Neural crest cell (in vitro differentiated cells): ENCODE measurements around the gene SLC25A22. TPM values are rescaled to one million over a fixed set of nuclear protein-coding genes. Genes with fewer than 3 reads are reported as not detected.

Experiments
- DNase-seq: peaks from one replicate; pipeline ENCODE4 v3.0.0; 2021; ENCODE audit warnings: low read depth, mixed read lengths, low spot score
- H3K27ac Mint-ChIP-seq: one replicate; pipeline ENCODE4 v1.8.0; 2021; ENCODE audit warnings: mild to moderate bottlenecking, mixed read lengths; ENCODE audit not compliant: unreplicated experiment
- H3K27me3 Mint-ChIP-seq: 2 replicates; pipeline ENCODE4 v1.8.0; 2021; ENCODE audit warnings: low read depth, mild to moderate bottlenecking, mixed read lengths
- H3K36me3 Mint-ChIP-seq: 2 replicates; pipeline ENCODE4 v1.8.0; 2021; ENCODE audit warnings: low read depth, mild to moderate bottlenecking, mixed read lengths
- H3K4me1 Mint-ChIP-seq: 2 replicates; pipeline ENCODE4 v1.8.0; 2021; ENCODE audit warnings: mixed read lengths
- H3K4me3 Mint-ChIP-seq: one replicate; pipeline ENCODE4 v1.8.0; 2021; ENCODE audit warnings: mild to moderate bottlenecking, mixed read lengths
- H3K9me3 Mint-ChIP-seq: 2 replicates; pipeline ENCODE4 v1.8.0; 2021; ENCODE audit warnings: mixed read lengths
- CTCF ChIP-seq: fragments of 200-600 bp; sonication (generic); conservative IDR thresholded peaks from 2 replicates; pipeline ENCODE4 v1.5.0; 2021; ENCODE audit warnings: antibody characterized with exemption, mild to moderate bottlenecking
- total RNA-seq: library from RNA; stranded (reverse); gene quantifications from 2 replicates; pipeline ENCODE4 v1.2.1, GENCODE V29; 2021

Gene SLC25A22
- total RNA-seq, 1 donor from 2014 or later = 54.6 TPM

GRCh38 chr11:772429-773390 is 25.4 kb downstream of the SLC25A22 start:
- Mint-ChIP-seq H3K36me3 (no peaks in the 10 kb centered on the region), H3K9me3 (no peaks in the 10 kb centered on the region), H3K4me1 (peaks cover 18% of the 10 kb centered on the region), H3K27ac (no peak overlapping the region), H3K27me3 (no peaks in the 10 kb centered on the region), H3K4me3 (peak overlapping the region; percentile 66)
- DNase-seq = no peak
- TF ChIP-seq CTCF = no peak

DNA sequence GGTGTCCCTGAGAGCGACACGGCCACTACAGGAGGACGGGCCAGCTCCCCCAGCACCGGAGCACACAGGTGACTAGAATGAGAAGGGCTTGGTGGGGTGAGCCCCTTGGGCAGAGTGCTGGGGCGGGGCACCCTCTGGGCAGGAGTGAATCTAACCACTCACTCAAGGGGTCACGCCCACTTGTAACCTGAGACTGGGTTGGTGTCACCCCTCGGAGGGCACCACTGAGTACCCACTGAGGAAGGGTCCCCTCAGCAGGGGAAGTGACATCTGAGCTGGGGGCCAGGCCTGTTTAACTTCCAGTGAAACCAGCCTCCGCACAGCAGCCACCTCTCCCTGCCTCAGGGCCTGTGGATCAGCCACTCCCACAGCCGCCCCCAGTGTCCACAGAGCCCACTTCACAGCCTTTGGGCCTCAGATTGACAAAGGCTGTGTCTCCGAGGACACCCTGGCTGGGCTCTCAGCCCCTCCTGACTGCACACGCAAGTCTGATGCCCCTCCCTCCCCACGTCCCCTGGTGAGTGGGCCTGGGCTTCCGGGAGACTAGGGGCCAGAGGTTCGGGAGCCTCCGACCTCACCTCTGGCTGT is 26.4 kb downstream of the SLC25A22 start:
- Mint-ChIP-seq H3K9me3 (no peaks in the 10 kb centered on the region), H3K27me3 (no peaks in the 10 kb centered on the region), H3K4me3 (no peak overlapping the region), H3K27ac (no peak overlapping the region), H3K36me3 (peaks cover 1% of the 10 kb centered on the region), H3K4me1 (peaks cover 18% of the 10 kb centered on the region)
- TF ChIP-seq CTCF = no peak
- DNase-seq = no peak

DNA sequence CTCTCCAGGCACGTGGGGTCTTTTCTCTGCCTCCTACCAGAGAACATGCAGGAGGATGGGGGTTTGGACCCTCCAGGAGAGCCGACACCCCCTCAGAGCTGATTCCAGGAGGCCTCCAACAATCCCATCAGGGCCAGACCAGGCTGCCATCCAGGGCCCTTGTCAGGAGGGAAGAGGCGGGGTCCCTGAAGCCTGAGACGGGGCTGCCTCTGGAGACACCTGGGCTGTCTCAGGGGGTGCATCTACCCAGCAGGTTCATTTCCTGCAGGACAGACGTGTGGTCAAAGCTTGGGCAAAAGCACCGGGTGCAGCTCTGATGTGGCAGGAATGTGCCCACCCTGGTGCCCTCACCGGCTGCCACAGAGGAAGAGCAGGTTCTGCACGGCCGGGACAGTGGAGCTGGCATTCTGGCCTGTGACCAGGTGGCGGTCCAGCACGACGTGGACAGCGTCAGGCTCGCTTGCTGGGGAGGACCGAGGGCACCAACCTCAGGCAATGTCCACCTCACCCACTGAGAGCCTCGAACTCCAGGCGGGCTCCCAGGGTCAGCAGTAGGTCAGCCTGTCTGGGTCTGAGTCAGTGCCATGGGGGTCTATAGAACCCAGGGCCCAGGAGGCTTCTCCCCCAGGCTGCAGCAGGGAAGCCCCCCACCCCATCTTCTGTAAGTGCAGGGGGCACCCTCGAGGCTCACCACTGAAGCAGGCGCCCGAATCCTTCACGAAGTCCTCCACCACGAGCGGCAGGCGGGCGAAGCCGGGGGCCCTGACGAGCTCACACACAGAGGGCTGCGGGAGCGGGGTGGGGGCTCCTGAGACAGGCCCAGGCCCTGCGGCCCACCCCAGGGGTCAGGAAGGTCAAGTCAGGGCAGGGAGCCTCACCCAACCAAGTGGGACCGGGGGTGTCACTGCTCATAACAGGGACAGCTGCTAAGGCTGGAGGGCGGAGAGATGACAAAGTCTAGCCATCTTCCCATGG is 27.2 kb downstream of the SLC25A22 start:
- Mint-ChIP-seq H3K4me1 (peaks cover 13% of the 10 kb centered on the region), H3K4me3 (no peak overlapping the region), H3K36me3 (peaks cover 3% of the 10 kb centered on the region), H3K9me3 (no peaks in the 10 kb centered on the region), H3K27me3 (no peaks in the 10 kb centered on the region), H3K27ac (no peak overlapping the region)
- no peak for DNase-seq
- TF ChIP-seq CTCF = no peak

DNA sequence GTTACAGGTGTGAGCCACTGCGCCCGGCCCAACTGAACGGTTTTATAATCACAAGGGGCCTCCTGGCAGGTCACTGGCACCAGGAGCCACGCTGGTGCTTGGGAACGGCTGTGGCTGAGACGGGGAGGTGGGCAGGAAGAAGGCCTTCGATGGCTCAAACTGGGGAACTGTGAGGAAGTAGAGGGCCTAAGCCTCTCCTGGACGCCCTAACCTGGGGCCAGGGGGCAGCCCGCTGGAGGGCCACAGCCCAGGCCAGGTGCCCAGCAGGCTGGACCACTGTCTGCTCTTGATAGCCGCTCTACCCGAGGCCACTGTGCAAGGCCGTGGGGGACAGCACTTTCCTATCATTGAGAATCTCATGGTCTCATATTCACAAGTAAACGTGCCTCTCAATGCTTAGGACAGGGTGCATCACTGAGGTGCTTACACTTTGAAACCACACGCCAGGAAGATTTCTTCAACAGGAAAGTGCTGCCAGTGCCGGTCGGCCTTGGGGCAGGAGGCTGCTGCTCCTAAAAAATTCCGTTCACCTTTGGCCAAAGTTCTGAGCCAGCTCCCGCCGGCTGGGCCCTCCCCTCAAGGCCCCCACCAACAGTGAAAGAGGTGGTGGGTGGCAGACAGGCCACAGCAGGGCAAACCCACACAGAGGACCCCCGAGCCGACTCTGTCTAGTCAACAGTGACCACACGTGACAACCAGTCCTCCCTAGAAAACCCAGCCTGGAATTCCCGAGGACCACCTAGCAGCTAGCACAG is 28.0 kb downstream of the SLC25A22 start:
- Mint-ChIP-seq H3K9me3 (no peaks in the 10 kb centered on the region), H3K36me3 (peaks cover 3% of the 10 kb centered on the region), H3K4me1 (peaks cover 6% of the 10 kb centered on the region), H3K27ac (no peak overlapping the region), H3K27me3 (no peaks in the 10 kb centered on the region), H3K4me3 (no peak overlapping the region)
- no peak for DNase-seq
- no peak for TF ChIP-seq CTCF
